ENCODE data around the gene LLGL1.

Gene LLGL1

GRCh38 chr17:18278867-18279266 lies 53.4 kb downstream of the LLGL1 start:
- DNase-seq: no peak

GRCh38 chr17:18280249-18280648 lies 54.8 kb downstream of the LLGL1 start:
- no peak for DNase-seq

GRCh38 chr17:18280766-18281371 lies 55.4 kb downstream of the LLGL1 start:
- DNase-seq: no peak

GRCh38 chr17:18281788-18282187 lies 56.4 kb downstream of the LLGL1 start:
- no peak for DNase-seq

GRCh38 chr17:18285296-18285695 lies 59.9 kb downstream of the LLGL1 start:
- no peak for DNase-seq

- DNase-seq: no peak
Observed at GRCh38 chr17:18291718-18292540, 66.5 kb downstream of the LLGL1 start.
